GM19193 (cell line): ENCODE results near the gene SYP.

Experiments
- POLR2A ChIP-seq: IDR thresholded peaks from 4 replicates; pipeline ENCODE4 v1.6.1; 2011; ENCODE audit not compliant: insufficient read depth, insufficient read length; ENCODE audit errors: extremely low read depth

SYP gene

GRCh38 chrX:49171752-49172279 is 28.2 kb downstream of the SYP start, which contains the start of gene PLP2:
Gene PLP2 (plus strand): TSS chrX:49171898. CDS start chrX:49172001, 103 bp downstream.
- TF ChIP-seq POLR2A = peak; percentile 58

- TF ChIP-seq POLR2A = no peak
Observed at GRCh38 chrX:49167740-49168108, 32.3 kb downstream of the SYP start.

GRCh38 chrX:49166914-49167739 is 32.9 kb downstream of the SYP start:
- TF ChIP-seq POLR2A = peak; percentile 12

GRCh38 chrX:49165901-49166881 is 33.8 kb downstream of the SYP start:
- peak; percentile 38 for TF ChIP-seq POLR2A

GRCh38 chrX:49164589-49165360 is 35.2 kb downstream of the SYP start:
- TF ChIP-seq POLR2A = no peak

- peak; percentile 49 for TF ChIP-seq POLR2A
Observed at GRCh38 chrX:49163555-49164419, 36.2 kb downstream of the SYP start.

- TF ChIP-seq POLR2A = no peak
Observed at GRCh38 chrX:49162620-49163019, 37.4 kb downstream of the SYP start, which contains the start of gene MAGIX. Gene MAGIX (plus strand): TSS chrX:49162758. CDS start chrX:49162890, 132 bp downstream.

GRCh38 chrX:49161632-49162031 is 38.4 kb downstream of the SYP start:
- no peak for TF ChIP-seq POLR2A

GRCh38 chrX:49160908-49161307 is 39.1 kb downstream of the SYP start:
- no peak for TF ChIP-seq POLR2A

- no peak for TF ChIP-seq POLR2A
Observed at GRCh38 chrX:49157194-49157593, 42.8 kb downstream of the SYP start.

- TF ChIP-seq POLR2A = peak; percentile 38
Observed at GRCh38 chrX:49155900-49156837, 43.8 kb downstream of the SYP start.

- no peak for TF ChIP-seq POLR2A
Observed at GRCh38 chrX:49155243-49155899, 44.6 kb downstream of the SYP start.

- no peak for TF ChIP-seq POLR2A
Observed at GRCh38 chrX:49153467-49153866, 46.5 kb downstream of the SYP start.
